Activated T-cell treated with anti-CD3 and anti-CD28 coated beads for 48 hours (primary cell): Measurements from ENCODE around the gene TBKBP1.
"Not testable (repeated sequence)": the region's sequence is repeated elsewhere in the genome, so short reads cannot be mapped to it uniquely, and the experiment has no call there.

Experiments
- DNase-seq: peaks from one replicate; pipeline ENCODE4 v3.0.0-alpha.2; 2020; ENCODE audit warnings: low read depth

Gene TBKBP1

GRCh38 chr17:47732399-47733046, 38.6 kb downstream of the TBKBP1 start:
- no peak for DNase-seq

- DNase-seq, result peak; percentile 90
Measured at GRCh38 chr17:47733047-47733673, 39.2 kb downstream of the TBKBP1 start, which contains the start of gene TBX21. TBX21 (plus strand) TSS chr17:47733236; CDS start chr17:47733455, 219 bp downstream.

- no peak for DNase-seq
Measured at GRCh38 chr17:47733674-47734410, 39.9 kb downstream of the TBKBP1 start.

- no peak for DNase-seq
Measured at GRCh38 chr17:47735139-47735464, 41.1 kb downstream of the TBKBP1 start.

- DNase-seq, result no peak
Measured at GRCh38 chr17:47735536-47736011, 41.6 kb downstream of the TBKBP1 start.

GRCh38 chr17:47736501-47737495, 42.8 kb downstream of the TBKBP1 start:
- no peak for DNase-seq

GRCh38 chr17:47738178-47738577, 44.2 kb downstream of the TBKBP1 start:
- no peak for DNase-seq

- DNase-seq, result no peak
Measured at GRCh38 chr17:47739150-47739549, 45.2 kb downstream of the TBKBP1 start.

GRCh38 chr17:47739945-47740344, 46.0 kb downstream of the TBKBP1 start:
- not testable (repeated sequence) for DNase-seq

GRCh38 chr17:47741109-47741792, 47.3 kb downstream of the TBKBP1 start:
- no peak for DNase-seq

GRCh38 chr17:47741793-47742145, 47.8 kb downstream of the TBKBP1 start:
- no peak for DNase-seq

GRCh38 chr17:47742319-47743181, 48.6 kb downstream of the TBKBP1 start:
- no peak for DNase-seq

GRCh38 chr17:47744168-47745036, 50.4 kb downstream of the TBKBP1 start:
- DNase-seq, result no peak

- no peak for DNase-seq
Measured at GRCh38 chr17:47745037-47745380, 51.0 kb downstream of the TBKBP1 start.

GRCh38 chr17:47751471-47751870, 57.5 kb downstream of the TBKBP1 start:
- no peak for DNase-seq

- DNase-seq, result no peak
Measured at GRCh38 chr17:47757386-47757785, 63.4 kb downstream of the TBKBP1 start.

- DNase-seq, result no peak
Measured at GRCh38 chr17:47760409-47761140, 66.6 kb downstream of the TBKBP1 start.
